GM21447 (cell line): Measurements from ENCODE around the gene MBTD1.
A peak's percentile ranks its signal among the peaks of the same experiment; 100 is the strongest.
"Not testable (repeated sequence)": the region's sequence is repeated elsewhere in the genome, so short reads cannot be mapped to it uniquely, and the experiment has no call there.

Experiments used
- ATAC-seq: cut with Tn5 transposase; IDR thresholded peaks from one replicate; pipeline ENCODE4 v1.9.1; 2021; ENCODE audit not compliant: unreplicated experiment

MBTD1 gene

DNA sequence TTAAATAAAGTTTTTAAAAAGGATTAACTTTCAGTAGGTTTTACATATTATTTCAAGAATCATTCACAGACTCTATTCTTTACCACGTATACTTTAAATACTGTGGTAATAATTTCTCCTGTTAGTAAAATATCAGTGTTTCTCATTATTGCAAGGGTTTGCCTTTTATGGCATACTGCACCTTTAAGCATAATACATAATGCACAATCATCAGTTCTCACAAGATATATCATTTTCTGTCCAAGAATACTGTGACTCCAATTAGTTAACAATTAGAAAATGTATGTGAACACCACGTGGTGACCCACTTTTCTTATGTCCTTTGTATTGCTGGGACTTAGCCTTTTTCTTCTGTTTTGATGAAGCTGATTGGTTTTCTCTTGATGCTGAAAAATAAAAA is 68.0 kb downstream of the MBTD1 start:
- ATAC-seq, result no peak

- ATAC-seq, result no peak
Measured at GRCh38 chr17:51189628-51190027, 70.2 kb downstream of the MBTD1 start.

- ATAC-seq, result no peak
Measured at GRCh38 chr17:51189162-51189561, 70.7 kb downstream of the MBTD1 start.

DNA sequence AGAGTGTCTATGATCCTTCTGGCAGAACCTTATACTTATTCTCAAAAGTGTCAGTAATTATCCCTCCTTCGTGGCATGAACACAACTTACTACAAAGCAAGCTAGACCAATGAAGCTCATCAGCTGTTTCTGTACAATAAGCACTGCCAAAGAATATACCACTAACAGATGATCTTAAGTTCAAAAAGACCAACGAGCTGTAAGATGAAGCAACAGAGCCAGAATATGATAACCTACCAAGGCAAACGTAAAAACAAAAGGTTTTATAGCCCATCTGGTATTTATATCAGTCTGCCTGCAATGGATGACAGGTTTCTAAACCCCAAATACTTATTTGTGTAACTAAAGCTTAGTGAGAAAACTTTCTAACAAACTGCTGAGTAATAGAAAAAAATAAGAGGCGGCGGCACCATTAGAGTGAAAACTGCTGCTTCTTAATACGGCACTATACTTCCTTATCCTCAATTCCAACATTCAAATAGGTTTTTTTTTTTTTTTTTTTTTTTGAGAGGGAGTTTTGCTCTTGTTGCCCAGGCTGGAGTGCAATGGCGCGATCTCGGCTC is 71.5 kb downstream of the MBTD1 start:
- ATAC-seq, result no peak

DNA sequence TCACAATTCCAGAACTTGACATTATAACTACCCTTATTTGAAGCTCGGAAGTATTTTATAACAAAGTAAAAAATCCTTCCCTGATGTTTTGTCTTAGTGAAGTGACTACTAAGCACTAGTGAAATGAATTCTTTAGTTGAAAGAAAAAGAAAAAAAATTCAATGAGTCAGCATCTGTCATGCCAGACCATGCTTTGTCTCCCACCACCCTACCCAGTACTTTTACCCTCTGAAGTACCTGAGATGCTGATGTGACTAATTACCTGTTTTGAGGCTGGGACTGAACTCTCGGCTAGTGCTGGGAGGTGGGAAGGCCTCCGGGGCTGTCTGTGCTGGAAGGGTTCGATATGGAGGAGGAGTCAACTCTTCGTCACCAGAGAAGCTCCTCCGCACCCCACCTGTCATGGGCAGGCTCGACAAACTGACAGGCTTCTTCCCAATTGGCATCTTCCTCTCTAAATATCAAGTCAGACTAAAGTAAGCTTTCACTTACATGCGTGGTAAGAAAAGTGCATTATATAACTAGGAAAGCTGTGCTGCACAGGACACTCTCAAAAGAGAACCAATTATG is 74.0 kb downstream of the MBTD1 start:
- no peak for ATAC-seq

- no peak for ATAC-seq
Measured at GRCh38 chr17:51184124-51184523, 75.7 kb downstream of the MBTD1 start.

- no peak for ATAC-seq
Measured at GRCh38 chr17:51180486-51180885, 79.4 kb downstream of the MBTD1 start.

GRCh38 chr17:51172030-51172429 is 87.8 kb downstream of the MBTD1 start:
- ATAC-seq, result not testable (repeated sequence)

DNA sequence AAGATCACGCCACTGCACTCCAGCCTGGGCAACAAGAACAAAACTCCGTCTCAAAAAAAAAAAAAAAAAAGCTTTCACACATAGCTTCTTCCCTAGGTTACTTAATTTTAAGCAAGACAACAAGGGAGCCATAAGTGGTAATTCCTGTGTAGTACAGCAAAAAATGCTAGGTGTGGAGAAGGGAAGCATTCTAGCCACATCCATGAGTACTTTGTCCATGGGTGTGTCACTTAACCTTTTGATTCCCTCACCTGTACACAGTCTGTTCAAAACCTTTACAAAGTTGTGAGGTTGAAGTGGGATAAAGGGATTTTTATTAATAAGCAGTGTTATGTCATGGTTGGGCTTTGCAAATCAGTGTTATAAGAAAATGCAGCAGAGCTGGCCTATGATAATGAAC is 89.1 kb downstream of the MBTD1 start:
- ATAC-seq, result no peak

GRCh38 chr17:51169340-51169739 is 90.5 kb downstream of the MBTD1 start:
- ATAC-seq, result no peak

GRCh38 chr17:51166987-51167931 is 92.6 kb downstream of the MBTD1 start:
- ATAC-seq, result peak; percentile 46

DNA sequence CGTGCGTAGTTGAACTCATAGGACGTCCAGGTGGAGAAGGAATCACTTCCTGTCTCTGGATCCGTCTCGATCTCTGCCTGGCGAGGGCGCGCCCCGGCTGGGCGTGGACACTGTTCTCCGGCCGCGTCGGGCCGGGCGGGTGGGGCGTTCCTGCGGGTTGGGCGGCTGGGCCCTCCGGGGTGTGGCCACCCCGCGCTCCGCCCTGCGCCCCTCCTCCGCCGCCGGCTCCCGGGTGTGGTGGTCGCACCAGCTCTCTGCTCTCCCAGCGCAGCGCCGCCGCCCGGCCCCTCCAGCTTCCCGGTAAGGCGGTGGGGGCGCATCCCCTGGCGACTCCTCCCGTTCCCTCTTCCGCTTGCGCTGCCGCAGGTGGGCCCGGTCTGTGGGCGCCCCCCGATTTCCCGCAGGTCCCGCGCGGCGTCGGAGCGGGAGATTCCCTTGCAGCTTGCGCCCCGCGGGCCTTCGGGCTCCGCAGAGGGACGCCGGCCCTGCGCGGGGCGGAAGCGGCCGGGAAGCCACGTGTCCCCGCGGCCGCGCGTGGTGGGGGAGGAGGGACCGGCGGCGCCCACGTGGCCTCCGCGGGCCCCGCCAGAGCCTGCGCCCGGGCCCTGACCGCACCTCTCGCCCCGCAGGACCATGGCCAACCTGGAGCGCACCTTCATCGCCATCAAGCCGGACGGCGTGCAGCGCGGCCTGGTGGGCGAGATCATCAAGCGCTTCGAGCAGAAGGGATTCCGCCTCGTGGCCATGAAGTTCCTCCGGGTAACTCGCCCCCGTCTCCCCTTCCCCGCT is 93.5 kb downstream of the MBTD1 start, which contains the start of gene NME2:
NME2 (plus strand) TSS at position 214 of the 789 bp plus-strand sequence; CDS start at position 634, 420 bp downstream.
- peak; percentile 86 for ATAC-seq

- ATAC-seq, result peak; percentile 2
Measured at GRCh38 chr17:51165680-51166197, 94.1 kb downstream of the MBTD1 start.

DNA sequence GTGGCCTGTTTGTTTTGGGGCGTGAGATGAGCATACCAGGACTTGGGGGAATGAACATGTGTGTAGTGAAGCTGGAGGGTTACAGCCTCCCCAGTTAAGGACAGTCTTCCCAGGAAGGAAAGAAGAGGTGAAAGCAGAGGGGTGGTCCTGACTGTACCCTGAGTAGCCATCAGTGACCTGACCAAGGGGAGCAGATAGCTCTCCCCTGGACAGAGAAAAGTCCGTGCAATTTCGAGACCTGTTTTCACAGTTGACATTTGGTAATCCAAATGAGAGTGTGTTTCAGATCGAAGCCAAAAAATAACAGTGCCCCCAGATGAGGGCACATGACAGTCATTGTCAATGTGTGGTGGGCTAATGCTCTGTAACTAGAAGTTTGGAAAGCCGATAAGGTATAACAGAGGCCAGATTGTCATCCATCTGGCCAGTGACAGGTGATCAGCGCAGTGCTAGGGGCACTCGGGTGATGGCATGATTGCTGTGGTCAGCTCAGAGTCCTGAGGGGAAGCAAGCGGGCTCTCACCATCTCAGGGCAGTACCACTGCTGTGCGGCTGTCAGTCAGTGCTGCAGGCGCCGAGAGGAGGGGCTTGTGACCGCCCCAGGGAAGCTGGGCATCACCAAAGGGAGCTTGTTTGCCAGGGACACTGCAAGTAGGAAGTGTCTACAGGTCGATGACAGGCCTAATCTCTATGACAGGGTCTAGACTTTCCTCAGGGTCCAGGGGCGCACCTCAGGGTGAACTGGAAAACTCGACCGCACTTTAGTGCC is 94.8 kb downstream of the MBTD1 start:
- no peak for ATAC-seq

DNA sequence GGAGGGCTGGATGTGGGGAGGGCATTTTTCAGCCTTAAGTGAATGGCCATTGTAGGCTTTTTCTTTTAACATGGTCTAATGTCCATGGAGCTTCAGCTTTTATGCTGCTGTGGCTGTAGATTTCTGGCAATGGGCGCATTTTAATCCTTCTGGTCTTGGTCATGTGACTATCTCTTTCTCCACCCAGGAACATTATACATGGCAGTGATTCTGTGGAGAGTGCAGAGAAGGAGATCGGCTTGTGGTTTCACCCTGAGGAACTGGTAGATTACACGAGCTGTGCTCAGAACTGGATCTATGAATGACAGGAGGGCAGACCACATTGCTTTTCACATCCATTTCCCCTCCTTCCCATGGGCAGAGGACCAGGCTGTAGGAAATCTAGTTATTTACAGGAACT is 98.3 kb downstream of the MBTD1 start:
- ATAC-seq, result no peak

GRCh38 chr17:51159604-51160003 is 100.2 kb downstream of the MBTD1 start:
- no peak for ATAC-seq

GRCh38 chr17:51155416-51155815 is 104.4 kb downstream of the MBTD1 start:
- no peak for ATAC-seq

GRCh38 chr17:51154176-51154575 is 105.7 kb downstream of the MBTD1 start:
- ATAC-seq, result no peak

DNA sequence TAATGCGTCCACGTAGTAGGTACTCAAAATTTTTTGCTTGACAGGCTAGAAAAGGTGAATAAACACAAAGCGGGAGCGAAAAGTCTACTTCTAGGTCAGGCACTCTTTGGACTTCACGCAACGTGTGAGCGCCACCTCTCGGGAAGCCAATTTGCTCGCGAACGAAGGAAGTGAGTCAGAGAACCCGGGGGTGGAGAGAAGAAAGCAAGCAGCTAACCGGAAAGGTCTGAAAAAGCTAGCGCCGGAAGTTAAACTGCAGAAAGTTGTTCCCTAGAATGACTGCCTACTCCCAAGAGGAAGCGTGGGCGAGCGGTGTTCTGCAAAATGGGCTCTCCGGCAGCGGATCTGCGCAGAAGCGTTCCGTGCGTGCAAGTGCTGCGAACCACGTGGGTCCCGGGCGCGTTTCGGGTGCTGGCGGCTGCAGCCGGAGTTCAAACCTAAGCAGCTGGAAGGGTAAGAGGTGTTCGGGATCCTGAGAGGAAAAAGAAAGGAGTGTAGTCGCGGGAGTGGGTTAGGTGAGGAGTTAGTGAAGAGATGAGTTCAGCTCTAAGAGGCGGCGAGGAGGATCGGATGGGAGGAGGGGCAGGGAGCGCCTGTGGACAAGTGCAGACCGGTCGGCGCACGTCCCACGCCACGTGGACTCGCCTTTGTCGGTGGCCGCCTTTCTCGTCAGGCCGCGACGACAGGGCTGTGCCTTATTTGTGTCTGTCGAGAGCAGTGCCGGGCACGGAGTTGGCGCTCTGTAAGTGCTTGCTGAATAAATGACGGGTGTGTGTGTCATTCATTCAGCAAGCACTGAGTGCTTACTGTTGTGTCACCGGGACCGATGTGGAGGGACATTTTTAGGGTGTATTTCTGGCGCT is 106.4 kb downstream of the MBTD1 start, which contains the start of gene NME1:
NME1 (plus strand) TSS at position 350 of the 863 bp plus-strand sequence. CDS start 2,096 bp downstream, outside the sequence.
- ATAC-seq, result peak; percentile 95
